ENCODE data around the gene GOLGA6A.

DNA sequence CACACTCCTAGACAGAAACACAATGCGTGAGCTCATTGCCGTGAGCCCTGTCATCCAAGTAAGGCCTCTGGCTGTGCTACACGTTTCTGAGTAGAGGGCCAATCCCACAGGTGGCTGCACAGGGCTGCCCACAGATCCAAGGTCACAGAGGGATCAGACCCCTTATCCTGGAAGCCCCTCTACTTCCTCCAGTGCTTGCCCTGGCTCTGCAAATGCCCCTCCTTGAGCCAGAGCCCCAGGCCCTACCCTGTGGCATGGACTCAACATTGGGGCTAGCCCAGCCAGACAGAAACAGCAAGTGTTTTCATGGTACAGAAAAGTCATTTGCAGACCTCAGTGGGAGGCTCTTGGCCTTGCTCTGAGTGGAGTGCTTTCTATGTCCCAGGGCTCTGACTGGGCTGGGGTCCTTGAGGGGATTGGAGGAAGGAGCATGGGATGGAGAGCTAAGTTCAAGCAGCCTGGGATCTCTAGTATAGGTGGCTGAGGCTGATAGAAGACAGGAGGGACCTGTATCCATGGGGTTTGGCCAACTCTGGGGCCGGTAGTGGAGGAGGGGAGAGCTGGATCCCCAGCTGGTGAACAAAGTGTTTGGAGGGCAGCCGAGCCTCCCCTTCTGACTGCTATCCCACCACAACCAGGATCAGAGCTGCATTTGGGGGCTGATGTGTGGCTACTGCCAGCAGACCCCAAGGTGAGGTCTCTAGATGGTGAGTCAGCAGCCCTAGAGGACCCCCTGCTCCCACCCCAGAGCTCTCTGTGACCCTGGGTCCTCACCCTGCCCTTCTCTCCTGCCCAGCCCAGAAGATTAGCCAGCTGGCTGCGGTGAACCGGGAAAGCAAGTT lies 38.7 kb downstream of the GOLGA6A start:
- TF ChIP-seq POLR2AphosphoS5 (IDR thresholded peaks at IDR 0.05), result no peak
- TF ChIP-seq, protein P1, sequence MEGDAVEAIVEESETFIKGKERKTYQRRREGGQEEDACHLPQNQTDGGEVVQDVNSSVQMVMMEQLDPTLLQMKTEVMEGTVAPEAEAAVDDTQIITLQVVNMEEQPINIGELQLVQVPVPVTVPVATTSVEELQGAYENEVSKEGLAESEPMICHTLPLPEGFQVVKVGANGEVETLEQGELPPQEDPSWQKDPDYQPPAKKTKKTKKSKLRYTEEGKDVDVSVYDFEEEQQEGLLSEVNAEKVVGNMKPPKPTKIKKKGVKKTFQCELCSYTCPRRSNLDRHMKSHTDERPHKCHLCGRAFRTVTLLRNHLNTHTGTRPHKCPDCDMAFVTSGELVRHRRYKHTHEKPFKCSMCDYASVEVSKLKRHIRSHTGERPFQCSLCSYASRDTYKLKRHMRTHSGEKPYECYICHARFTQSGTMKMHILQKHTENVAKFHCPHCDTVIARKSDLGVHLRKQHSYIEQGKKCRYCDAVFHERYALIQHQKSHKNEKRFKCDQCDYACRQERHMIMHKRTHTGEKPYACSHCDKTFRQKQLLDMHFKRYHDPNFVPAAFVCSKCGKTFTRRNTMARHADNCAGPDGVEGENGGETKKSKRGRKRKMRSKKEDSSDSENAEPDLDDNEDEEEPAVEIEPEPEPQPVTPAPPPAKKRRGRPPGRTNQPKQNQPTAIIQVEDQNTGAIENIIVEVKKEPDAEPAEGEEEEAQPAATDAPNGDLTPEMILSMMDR (IDR thresholded peaks at IDR 0.05), result no peak
- TF ChIP-seq EP300 (IDR thresholded peaks at IDR 0.05), result no peak

All from upper lobe of left lung (tissue), 4 donors.